Measurements from ENCODE around the gene SYNE2. TPM values are rescaled to one million over a fixed set of nuclear protein-coding genes. Genes with fewer than 3 reads are reported as not detected.

The SYNE2 gene
- total RNA-seq, 4 donors from 2014 or later: 101 to 162 (median 114) TPM

- H3K27me3 ChIP-seq: no peaks in the 10 kb centered on the region
- DNase-seq: no peak
- no peaks in the 10 kb centered on the region for H3K9me3 ChIP-seq
- intact Hi-C loops (cut with DNase I; ENCODE audit: low total_unique reads): no loop called here
- no peaks in the 10 kb centered on the region for H3K4me1 ChIP-seq
- TF ChIP-seq POLR2A (IDR thresholded peaks at IDR 0.05): no peak
- TF ChIP-seq CTCF (IDR thresholded peaks at IDR 0.05): no peak
- no peak overlapping the region for H3K4me3 ChIP-seq
- no peaks in the 10 kb centered on the region for H3K36me3 ChIP-seq
- H3K27ac ChIP-seq: no peak overlapping the region
These were observed 331.4 kb downstream of the SYNE2 start for GRCh38 chr14:64184103-64184729.

- no peaks in the 10 kb centered on the region for H3K27me3 ChIP-seq
- DNase-seq: no peak
- no peaks in the 10 kb centered on the region for H3K9me3 ChIP-seq
- H3K4me1 ChIP-seq: no peaks in the 10 kb centered on the region
- no peaks in the 10 kb centered on the region for H3K36me3 ChIP-seq
- no peak overlapping the region for H3K27ac ChIP-seq
- TF ChIP-seq POLR2A (IDR thresholded peaks at IDR 0.05): no peak
- TF ChIP-seq CTCF (IDR thresholded peaks at IDR 0.05): no peak
- no peak overlapping the region for H3K4me3 ChIP-seq
- intact Hi-C loops (cut with DNase I; ENCODE audit: low total_unique reads): no loop called here
These were observed 332.4 kb downstream of the SYNE2 start for GRCh38 chr14:64185184-64185583.

GRCh38 chr14:64186231-64187129 lies 333.7 kb downstream of the SYNE2 start:
- TF ChIP-seq CTCF (IDR thresholded peaks at IDR 0.05) (no peak), POLR2A (IDR thresholded peaks at IDR 0.05) (no peak)
- intact Hi-C loops (cut with DNase I; ENCODE audit: low total_unique reads): no loop called here
- Histone ChIP-seq H3K4me1 (no peaks in the 10 kb centered on the region), H3K27me3 (no peaks in the 10 kb centered on the region), H3K27ac (no peak overlapping the region), H3K9me3 (no peaks in the 10 kb centered on the region), H3K36me3 (no peaks in the 10 kb centered on the region), H3K4me3 (peak overlapping the region in 1 of 2 donors; percentile 10)
- no peak for DNase-seq

- H3K27me3 ChIP-seq: no peaks in the 10 kb centered on the region
- no peak overlapping the region for H3K4me3 ChIP-seq
- H3K36me3 ChIP-seq: no peaks in the 10 kb centered on the region
- TF ChIP-seq POLR2A (IDR thresholded peaks at IDR 0.05): no peak
- TF ChIP-seq CTCF (IDR thresholded peaks at IDR 0.05): no peak
- DNase-seq: no peak
- intact Hi-C loops (cut with DNase I; ENCODE audit: low total_unique reads): no loop called here
- no peaks in the 10 kb centered on the region for H3K4me1 ChIP-seq
- no peak overlapping the region for H3K27ac ChIP-seq
- no peaks in the 10 kb centered on the region for H3K9me3 ChIP-seq
These were observed 334.5 kb downstream of the SYNE2 start for GRCh38 chr14:64187331-64187730.

- Histone ChIP-seq H3K27me3 (no peaks in the 10 kb centered on the region), H3K4me1 (no peaks in the 10 kb centered on the region), H3K9me3 (no peaks in the 10 kb centered on the region), H3K27ac (no peak overlapping the region), H3K36me3 (no peaks in the 10 kb centered on the region), H3K4me3 (no peak overlapping the region)
- intact Hi-C loops (cut with DNase I; ENCODE audit: low total_unique reads): no loop called here
- no peak for TF ChIP-seq POLR2A (IDR thresholded peaks at IDR 0.05)
- no peak for TF ChIP-seq CTCF (IDR thresholded peaks at IDR 0.05)
- DNase-seq: no peak
These were observed 338.2 kb downstream of the SYNE2 start for GRCh38 chr14:64190974-64191502.
